ENCODE data around the gene RPL22.

RPL22 gene

DNA sequence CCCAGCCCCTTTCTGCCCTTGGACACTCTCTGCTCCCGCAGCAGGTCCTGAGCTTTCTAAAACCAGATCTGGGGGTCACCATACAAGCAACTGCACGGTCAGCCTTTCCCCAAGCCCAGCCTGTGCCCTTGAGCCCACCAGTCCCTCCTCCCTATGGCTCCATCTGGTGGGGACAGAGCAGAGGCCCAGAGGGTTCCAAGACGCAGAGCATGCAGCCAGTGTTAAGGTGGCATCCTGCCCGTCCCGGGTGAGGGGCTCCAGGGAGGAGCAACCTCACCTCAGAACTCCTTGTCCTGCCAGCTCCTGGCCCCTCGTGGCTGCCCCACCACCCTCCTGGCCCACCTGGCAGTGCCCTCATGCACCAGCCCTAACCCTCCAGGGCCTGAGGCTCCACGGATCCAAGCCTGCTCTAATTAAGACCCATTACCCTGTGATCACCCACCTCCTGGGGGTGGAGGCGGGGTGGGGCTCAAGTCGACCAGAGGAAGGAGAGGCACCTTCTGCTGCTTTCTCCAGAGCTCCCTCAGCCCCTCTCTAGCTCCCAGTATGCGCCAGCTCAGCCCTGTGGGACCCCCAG lies 27.8 kb downstream of the RPL22 start:
- DNase-seq, result no peak

DNA sequence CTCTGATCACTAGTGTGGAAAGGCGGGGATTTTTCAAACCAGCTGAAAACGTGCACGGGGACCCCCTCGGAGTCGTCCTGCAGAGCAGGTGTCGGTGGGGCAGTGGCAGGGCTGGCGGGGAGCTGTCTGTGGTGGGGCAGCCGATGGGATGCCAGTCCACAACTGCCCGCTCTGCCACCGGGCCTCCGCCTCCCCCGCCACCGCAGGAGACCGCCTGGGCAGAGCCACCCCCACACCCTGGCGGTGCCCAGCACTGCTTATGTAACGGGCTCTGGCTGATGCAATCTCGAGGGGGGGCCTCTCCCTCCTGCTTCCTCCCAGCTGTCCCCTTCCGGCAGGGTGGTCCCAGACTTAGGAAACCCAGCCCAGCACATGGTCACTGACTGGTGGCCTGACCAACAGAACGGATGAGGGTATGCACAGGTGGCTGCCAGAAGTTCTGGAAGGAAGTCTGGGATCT lies 28.6 kb downstream of the RPL22 start:
- DNase-seq, result no peak

DNA sequence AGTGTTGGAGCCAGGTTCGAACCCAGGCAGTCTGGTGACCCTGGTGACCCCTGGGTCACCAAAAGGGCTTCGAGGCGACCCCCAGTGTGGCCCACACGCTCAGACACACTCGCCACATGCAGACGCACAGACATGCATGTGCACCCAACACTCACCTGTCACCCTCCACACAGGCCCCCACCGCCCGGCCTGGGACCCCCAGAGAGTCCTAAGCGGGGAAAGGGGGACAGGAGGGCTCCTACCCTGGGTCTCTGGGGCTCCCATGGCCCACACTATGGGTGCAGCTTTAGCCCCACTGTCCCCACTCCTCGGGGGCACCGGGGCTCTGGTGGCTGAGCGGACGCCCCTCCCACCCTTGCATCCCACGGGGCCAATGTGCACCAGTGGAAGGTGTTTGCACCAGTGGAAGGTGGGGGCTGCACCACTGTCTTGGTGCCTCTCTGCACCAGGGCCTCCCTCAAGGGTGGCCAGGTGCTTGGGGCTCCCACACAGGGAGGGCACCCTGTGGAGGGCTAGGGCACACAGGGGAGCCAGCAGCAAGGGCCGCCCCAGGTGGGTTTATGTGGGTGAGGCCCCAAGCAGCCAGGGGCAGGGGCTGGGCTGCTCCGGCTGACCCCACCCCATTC lies 29.2 kb downstream of the RPL22 start:
- DNase-seq, result no peak

DNA sequence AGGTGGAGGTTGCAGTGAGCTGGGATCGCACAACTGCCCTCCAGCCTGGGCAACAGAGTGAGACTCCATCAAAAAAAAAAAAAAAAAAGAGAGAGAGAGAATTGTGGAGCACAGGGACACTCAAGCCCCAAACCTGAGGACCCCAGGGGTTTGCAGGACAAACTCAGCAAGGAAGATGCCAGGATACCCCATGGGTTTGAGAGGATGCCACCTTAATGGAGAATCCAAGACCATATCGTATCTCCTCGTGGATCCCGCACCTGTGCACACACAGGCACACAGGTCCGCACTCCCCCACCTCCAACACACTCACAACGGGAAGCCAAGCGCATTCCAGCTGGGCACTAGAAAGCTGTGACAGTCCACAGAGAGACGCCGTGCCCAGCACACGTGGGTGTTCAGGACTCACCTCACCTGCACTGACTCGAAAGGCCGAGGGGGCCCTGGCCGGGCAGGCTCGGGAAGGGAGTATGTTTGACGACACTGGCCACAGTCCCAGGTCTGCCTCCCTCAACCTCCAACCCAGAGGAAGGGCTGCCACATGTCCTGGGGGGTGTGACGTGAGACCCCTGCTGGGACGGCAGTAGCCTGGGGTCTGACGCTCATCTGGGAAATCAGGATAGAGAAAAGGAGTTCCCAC lies 30.3 kb downstream of the RPL22 start:
- no peak for DNase-seq

DNA sequence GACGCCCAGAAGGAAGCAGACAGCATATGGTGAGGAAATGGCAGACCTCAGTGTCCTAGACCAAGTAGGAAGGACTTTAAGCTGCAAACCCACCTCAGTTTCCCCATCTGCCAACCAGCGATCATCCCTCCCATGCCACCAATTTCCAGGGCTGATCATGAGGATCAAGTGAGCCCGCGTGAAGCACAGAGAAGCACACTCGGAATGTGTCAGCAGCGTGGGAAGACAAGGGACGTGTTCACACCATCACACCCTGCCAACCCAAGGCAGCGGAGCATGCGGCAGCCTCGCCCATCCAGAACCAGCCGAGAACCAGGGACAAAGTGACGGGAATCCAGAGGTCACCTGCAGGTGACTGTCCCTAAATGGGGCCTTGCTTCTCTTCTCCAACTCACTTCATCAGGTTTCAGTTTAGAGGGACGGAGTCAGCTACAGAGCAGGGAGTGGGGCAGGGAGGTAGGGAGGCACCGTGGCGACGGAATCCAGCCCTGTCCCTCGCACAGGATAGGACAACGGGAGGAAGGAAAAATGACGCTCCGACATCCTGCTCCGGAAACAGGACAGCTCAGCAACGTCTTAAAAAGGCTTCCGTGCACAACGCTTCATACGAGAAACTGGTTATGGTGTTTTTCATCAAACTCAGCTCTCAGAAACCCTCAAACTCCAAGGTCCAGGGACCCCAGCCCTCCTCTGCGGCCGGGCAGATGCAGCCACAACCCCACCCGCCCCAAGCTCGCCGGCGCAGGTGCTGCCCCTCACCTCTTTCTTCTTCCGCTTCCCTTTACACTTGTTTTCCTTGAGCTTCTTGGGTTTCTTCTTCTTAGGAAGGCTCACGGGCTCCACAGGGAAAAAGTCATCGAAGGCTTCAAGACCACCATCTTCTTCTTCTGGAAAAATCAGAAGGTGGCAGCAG lies 31.7 kb downstream of the RPL22 start:
- no peak for DNase-seq

DNA sequence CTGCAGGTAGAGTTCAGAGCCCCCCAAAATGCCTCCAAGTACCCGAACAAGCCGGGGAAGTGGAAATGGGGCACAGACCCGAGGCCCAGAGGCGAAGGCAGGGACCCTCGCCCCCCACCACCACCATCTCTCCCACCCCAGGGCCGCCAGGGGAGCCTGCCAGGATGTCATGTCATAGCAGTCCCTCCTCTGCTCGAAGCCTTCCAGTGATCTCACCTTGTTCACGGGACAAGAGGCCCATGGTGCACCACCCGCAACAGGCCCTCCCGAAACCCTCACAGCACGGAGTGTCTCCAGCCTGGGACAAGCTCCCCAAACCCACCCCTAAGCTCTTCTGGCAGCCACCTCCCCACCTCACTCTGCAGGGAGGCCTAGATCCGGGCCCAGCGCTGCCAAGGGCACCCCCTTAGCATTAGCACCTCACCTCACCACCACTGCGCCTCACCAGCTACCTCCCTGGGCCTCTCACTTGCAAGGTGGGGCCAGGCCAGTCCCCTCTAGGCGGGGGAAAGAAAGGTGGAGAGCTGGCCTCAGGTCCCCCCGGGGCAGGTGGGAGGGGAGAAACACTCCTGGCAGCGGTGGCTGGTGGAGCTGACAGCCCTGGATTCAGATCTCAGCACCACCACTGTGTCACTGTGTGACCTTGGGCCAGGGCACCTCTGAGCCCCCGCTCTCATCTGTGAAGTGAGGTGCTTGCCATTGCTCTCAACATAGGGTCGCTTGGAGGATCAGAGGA lies 32.6 kb downstream of the RPL22 start:
- no peak for DNase-seq

DNA sequence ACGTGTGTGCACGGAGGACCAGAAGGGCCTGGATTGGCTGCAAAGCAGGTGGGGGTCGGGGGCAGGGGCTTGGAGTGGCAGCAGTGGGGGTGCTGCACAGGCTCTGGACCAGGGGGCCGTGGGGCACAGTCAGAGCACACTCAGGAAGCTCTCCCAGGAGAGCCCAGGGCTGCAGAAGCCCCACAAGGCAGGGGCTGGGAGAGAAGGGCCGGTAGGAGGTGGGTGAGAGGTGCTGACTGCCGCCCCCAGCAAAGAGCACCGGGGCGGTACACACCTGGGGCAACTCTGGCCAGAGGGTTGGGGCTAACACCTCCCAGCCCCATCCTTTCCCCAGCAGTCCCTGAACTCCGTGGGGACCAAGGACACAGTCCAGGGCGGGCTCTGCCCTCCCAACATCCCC lies 33.2 kb downstream of the RPL22 start:
- no peak for DNase-seq

- no peak for DNase-seq
Measured at GRCh38 chr1:6165441-6165985, 33.9 kb downstream of the RPL22 start.

DNA sequence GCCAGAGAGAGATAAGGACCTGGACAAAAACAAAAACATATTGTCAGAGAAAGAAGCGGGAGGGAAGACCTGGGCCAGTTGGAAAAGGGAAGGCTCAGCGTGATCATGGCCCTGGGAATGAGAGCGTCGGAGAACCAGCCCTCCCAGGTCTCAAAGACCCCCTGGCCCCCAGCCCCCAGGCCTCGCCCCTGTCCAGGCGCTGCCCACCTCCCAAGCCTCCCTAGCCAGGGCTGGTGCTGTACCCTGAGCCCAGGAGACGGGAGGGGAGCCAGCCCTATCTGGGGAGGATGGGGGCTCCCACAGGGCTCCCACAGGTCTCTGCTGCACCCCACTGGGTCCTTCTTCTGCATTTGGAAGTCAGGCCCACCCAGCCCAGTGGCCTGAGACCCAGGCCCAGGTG lies 34.4 kb downstream of the RPL22 start:
- no peak for DNase-seq

DNA sequence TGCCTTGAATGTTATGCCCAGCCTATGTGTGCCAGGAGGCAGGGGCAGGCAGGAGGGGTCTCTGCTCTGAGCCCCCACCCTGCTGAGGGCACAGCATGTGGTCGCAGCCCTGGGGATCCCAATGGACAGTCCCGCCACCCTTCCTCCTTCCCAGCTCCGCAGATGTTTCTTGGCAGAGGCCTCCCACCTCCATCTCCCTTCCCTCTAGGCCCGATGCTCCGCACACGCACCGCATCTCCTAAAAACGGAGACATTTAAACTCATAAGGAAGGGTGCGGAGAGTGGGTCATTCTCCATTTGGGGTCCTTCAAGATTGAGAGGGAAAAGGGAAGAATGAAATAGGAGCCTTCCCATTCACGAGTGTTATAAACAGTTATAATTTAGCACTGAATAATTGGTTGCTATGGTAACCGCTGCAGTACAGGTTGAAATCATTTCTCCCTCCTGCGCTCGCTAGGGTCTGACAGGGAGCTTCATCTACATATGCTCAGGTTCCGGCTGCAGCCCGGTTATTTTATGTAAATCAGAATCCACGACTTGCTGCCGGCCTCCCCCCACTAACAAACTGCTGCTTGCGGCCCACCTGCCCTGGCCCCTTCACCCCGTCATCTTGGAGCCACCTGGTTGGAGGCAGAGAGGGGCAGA lies 35.3 kb downstream of the RPL22 start:
- DNase-seq, result no peak

GRCh38 chr1:6163191-6163972 lies 36.0 kb downstream of the RPL22 start:
- peak; percentile 82 for DNase-seq

DNA sequence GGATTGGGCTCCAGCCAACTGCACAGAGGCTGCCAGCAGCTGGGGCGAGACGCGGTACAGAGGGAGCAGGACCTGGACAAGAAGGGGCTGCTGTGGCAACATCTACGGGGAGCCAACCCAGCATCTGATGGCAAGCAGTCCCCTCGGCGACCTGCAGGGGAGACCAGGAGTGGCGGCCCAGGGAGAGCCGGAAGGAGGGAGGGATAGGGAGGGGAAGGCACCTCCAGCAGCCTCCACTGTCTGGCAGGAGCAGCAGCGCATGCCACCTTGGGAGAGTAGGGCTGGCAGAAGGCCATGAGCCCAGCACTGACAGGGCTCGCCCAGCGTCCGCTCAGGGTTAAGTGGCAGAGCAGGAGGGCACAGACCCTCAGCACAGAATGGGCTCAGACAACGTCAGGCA lies 36.6 kb downstream of the RPL22 start:
- peak; percentile 82 for DNase-seq

DNA sequence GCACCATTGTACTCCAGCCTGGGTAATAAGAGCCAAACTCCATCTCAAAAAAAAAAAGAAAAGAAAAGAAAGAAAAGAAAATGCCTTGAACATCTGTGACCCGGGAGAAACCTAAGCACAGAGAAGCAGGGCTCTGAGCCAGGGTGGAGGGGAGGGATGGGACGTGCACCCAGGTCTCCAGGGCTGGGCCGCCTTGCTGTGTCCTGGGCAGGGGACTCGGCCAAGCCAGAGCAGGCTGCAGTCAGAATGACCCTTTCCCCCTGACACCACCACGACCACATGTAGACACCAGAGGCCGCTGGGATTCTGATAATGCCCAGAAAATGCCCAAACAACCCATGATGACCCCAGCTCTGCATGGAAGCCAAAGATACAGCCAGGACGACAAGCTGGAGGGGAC lies 37.1 kb downstream of the RPL22 start:
- DNase-seq, result no peak

GRCh38 chr1:6158181-6158580 lies 41.2 kb downstream of the RPL22 start:
- no peak for DNase-seq

DNA sequence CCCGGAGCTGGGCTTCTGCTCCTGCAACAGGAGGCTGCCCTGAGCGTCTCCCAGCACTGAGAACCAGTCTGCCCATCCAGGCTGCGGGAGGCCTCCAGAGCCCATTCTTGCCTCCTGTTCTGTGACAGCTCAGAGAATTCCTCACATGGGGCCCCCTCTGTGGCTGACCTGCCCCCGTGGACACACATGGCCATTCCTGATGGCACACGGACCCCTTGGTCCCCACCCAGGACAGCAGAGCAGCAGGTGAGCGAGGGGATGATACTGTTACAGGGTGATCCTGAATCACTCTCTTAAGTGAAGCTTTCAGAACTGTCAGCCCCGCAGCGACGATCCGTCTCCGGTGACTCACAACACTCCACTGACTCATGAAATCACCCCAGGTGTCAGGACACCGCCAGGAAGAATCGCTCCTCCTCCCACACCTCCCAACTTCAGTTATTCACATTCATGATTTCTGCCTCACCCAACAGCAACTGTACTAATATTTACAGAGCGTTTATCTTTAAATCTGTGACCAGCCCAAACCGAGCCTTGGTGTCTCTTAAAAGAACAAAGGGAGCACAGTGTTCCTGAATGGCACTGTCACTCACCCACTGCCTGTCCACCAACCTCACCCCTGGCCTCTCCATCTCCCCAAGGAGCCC lies 41.7 kb downstream of the RPL22 start:
- peak; percentile 33 for DNase-seq

DNA sequence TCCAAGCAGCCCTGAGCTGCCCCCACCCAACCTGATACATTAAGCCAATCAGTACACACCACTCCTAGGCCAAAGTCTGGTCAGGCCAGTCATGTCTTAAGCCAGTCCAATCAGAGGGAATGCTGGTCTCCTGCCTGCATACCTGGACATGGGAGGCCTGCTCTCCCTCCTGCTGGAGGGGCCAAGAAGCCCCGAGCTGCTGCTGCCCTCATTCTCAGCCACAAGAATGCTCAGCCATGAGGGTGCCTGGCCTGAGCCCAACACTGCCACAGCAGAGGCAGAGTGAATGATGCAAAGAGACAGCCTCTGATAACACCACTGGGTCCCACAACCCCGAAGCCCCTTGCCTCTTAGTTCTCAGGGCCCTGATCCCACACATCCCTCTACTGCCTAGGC lies 42.3 kb downstream of the RPL22 start:
- no peak for DNase-seq

DNA sequence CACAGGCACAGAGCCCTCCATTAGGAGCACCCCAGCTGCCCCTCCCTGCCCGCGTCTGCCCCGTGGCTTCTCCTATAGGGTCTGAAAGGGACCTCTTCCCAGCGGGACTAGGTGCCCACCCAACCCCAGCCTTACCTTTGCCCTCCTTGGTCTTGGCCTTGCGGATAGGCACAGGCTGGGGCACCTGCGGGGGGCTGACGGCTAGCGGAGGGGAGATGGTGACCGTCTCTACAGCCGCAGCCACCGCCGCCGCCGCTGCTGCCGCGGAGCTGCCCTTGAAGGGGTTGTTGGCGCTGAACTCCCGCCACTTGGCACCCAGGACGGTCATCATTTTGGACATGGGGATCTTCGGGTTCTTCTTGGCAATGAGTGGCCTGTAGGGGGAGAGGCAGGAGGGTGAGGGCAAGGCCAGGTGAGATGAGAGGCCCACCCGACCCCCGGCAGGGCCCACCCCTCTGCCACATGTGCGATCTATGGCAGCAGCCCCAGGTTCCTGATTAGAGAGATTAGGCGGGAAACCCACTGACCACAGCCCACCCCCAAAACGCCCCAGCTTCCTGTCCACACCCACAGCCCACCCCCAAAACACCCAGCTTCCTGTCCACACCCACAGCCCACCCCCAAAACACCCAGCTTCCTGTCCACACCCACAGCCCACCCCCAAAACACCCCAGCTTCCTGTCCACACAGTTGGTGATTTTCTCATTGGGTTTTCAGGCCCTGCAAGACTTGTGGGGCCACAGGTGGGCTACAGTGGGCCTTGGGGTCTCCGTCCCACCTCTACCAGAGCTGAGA lies 44.7 kb downstream of the RPL22 start:
- no peak for DNase-seq

GRCh38 chr1:6152882-6153281 lies 46.5 kb downstream of the RPL22 start:
- DNase-seq, result no peak

DNA sequence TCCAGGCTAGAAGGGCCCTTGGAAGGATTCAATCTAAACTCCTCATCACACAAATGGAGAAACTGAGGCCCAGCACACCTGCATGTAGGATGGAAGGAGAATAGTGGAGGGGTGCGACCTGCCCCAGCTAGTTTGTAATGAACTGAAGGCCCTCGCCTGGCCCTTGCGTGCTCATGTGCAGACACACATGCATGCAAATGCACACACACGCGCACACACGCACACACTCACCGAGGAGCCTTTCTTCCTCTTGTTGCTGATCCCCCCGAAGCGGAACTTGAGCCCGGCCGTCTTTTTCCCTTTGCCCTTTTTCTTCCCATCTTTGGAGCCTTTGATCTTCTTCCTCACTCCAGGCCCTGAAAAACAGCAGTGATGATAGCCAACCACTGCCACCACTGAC lies 47.2 kb downstream of the RPL22 start:
- DNase-seq, result no peak
